GM12801 (cell line): ENCODE measurements around the gene VSIG8.

ENCODE experiments used
- TF ChIP-seq, protein P1 (sequence below): IDR thresholded peaks from one replicate; pipeline ENCODE4 v1.5.1; 2011; ENCODE audit warnings: control low read depth; ENCODE audit not compliant: insufficient read length; ENCODE audit errors: extremely low read depth

The VSIG8 gene

GRCh38 chr1:159879977-159880376 is 17.5 kb upstream of the VSIG8 start:
- TF ChIP-seq, protein P1, sequence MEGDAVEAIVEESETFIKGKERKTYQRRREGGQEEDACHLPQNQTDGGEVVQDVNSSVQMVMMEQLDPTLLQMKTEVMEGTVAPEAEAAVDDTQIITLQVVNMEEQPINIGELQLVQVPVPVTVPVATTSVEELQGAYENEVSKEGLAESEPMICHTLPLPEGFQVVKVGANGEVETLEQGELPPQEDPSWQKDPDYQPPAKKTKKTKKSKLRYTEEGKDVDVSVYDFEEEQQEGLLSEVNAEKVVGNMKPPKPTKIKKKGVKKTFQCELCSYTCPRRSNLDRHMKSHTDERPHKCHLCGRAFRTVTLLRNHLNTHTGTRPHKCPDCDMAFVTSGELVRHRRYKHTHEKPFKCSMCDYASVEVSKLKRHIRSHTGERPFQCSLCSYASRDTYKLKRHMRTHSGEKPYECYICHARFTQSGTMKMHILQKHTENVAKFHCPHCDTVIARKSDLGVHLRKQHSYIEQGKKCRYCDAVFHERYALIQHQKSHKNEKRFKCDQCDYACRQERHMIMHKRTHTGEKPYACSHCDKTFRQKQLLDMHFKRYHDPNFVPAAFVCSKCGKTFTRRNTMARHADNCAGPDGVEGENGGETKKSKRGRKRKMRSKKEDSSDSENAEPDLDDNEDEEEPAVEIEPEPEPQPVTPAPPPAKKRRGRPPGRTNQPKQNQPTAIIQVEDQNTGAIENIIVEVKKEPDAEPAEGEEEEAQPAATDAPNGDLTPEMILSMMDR: no peak

GRCh38 chr1:159879136-159879535 is 16.7 kb upstream of the VSIG8 start:
- TF ChIP-seq, protein P1: no peak

GRCh38 chr1:159877695-159878444 is 15.4 kb upstream of the VSIG8 start:
- TF ChIP-seq, protein P1: no peak

GRCh38 chr1:159873530-159874143 is 11.2 kb upstream of the VSIG8 start:
- TF ChIP-seq, protein P1: no peak

- TF ChIP-seq, protein P1: no peak
Measured at GRCh38 chr1:159872891-159873290, 10.4 kb upstream of the VSIG8 start.

DNA sequence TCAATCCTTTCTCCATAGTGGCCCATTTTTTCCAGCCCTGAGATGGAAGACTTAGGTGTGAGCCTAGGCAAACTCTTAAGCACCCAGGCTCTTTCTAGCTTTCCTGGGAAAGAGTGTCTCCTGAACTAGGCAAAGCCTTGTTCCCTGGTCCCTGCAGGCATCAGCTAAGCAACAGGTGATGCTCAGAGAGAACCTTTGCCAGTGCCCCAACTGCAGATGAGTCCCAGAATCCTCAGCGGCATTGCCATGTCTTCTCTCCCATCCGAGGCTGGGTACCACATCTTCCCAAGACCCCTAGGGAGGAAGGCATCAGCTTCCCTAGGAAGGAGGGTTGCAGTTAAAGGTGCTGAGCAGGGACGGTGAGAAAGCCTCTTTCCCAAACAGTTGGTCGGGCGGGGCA is 8.2 kb upstream of the VSIG8 start:
- TF ChIP-seq, protein P1: no peak

DNA sequence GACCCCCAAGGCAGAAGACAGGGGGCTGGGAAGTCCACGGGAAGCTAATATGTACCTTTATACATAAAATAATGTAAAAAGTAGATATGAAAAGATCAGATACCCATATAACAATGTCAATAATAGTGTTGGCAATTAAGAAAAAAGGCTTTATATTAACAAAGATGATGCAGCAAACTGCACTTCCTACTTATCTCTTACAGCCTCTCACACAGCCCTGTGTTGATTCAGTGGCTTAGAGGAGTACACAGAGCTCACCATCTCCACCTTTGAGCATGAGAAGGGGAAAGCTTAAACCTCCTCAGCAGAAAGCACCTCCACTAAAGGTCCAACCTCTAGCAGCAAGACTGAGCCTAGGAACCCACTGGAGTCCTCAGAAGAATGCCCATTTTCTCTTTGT is 7.2 kb upstream of the VSIG8 start:
- TF ChIP-seq, protein P1: no peak
